GM19239 (cell line): ENCODE measurements around the gene SEMA6B.
"Not testable (repeated sequence)": the region's sequence is repeated elsewhere in the genome, so short reads cannot be mapped to it uniquely, and the experiment has no call there.

Experiments used
- DNase-seq: peaks from one replicate; pipeline ENCODE4 v3.0.0; 2011; ENCODE audit warnings: low spot score; ENCODE audit not compliant: insufficient read length
- FAIRE-seq: peaks from 2 replicates; lab custom pipeline; 2011; peaks lifted over from hg19 to GRCh38; lab: Jason Lieb, UNC

Gene SEMA6B

GRCh38 chr19:4575267-4576015 lies 16.0 kb upstream of the SEMA6B start:
- DNase-seq (no peak), FAIRE-seq (no peak)

- DNase-seq: no peak
- FAIRE-seq: no peak
These were observed 14.2 kb upstream of the SEMA6B start for GRCh38 chr19:4573682-4574081.

- FAIRE-seq (no peak), DNase-seq (no peak)
These were observed 11.9 kb upstream of the SEMA6B start for GRCh38 chr19:4571305-4571917.

GRCh38 chr19:4570916-4571304 lies 11.4 kb upstream of the SEMA6B start:
- FAIRE-seq: no peak
- DNase-seq: no peak

- no peak for DNase-seq
These were observed 10.9 kb upstream of the SEMA6B start for GRCh38 chr19:4570402-4570801.

GRCh38 chr19:4568886-4569285 lies 9.4 kb upstream of the SEMA6B start:
- no peak for FAIRE-seq
- DNase-seq: no peak

More at GRCh38 chr19:4570402-4570801, 10.9 kb upstream of the SEMA6B start:
- no peak for FAIRE-seq

GRCh38 chr19:4567584-4568071 lies 8.1 kb upstream of the SEMA6B start:
- no peak for DNase-seq

GRCh38 chr19:4566402-4567051 lies 7.0 kb upstream of the SEMA6B start:
- FAIRE-seq (no peak), DNase-seq (no peak)

More at GRCh38 chr19:4567584-4568071, 8.1 kb upstream of the SEMA6B start:
- FAIRE-seq: no peak

GRCh38 chr19:4563562-4563961 lies 4.1 kb upstream of the SEMA6B start:
- DNase-seq: not testable (repeated sequence)

GRCh38 chr19:4562085-4562484 lies 2.6 kb upstream of the SEMA6B start:
- not testable (repeated sequence) for FAIRE-seq, DNase-seq

More at GRCh38 chr19:4563562-4563961, 4.1 kb upstream of the SEMA6B start:
- FAIRE-seq: not testable (repeated sequence)

GRCh38 chr19:4557971-4558941 lies 1.2 kb downstream of the SEMA6B start:
- DNase-seq (peak; percentile 69), FAIRE-seq (no peak)

GRCh38 chr19:4557144-4557970 lies 2.1 kb downstream of the SEMA6B start:
- FAIRE-seq (no peak), DNase-seq (no peak)

- DNase-seq (no peak), FAIRE-seq (no peak)
These were observed 2.8 kb downstream of the SEMA6B start for GRCh38 chr19:4556597-4557127.

GRCh38 chr19:4555657-4556561 lies 3.6 kb downstream of the SEMA6B start:
- FAIRE-seq (no peak), DNase-seq (no peak)

GRCh38 chr19:4554717-4555116 lies 4.8 kb downstream of the SEMA6B start:
- DNase-seq (no peak), FAIRE-seq (no peak)

- DNase-seq (no peak), FAIRE-seq (no peak)
These were observed 5.7 kb downstream of the SEMA6B start for GRCh38 chr19:4553775-4554174.

GRCh38 chr19:4553092-4553695 lies 6.3 kb downstream of the SEMA6B start:
- FAIRE-seq (no peak), DNase-seq (no peak)

GRCh38 chr19:4552525-4552819 lies 7.0 kb downstream of the SEMA6B start:
- FAIRE-seq (no peak), DNase-seq (no peak)
